Endodermal cell (in vitro differentiated cells): Measurements from ENCODE around the gene ACTC1. TPM values are rescaled to one million over a fixed set of nuclear protein-coding genes. Genes with fewer than 3 reads are reported as not detected.
"Not testable (repeated sequence)": the region's sequence is repeated elsewhere in the genome, so short reads cannot be mapped to it uniquely, and the experiment has no call there.

Experiments
- DNase-seq: peaks from one replicate; pipeline ENCODE4 v3.0.0-alpha.2; 2017
- H3K27ac ChIP-seq: 2 replicates; pipeline ENCODE4 v1.5.1; 2013; ENCODE audit warnings: mild to moderate bottlenecking, low read depth, low read length, moderate library complexity
- H3K27me3 ChIP-seq: 2 replicates; pipeline ENCODE4 v1.6.1; 2013; ENCODE audit warnings: mild to moderate bottlenecking, low read length, moderate library complexity; ENCODE audit not compliant: insufficient read depth, control insufficient read depth, poor library complexity, severe bottlenecking
- H3K36me3 ChIP-seq: 2 replicates; pipeline ENCODE4 v1.7.0; 2013; ENCODE audit warnings: mild to moderate bottlenecking, low read length, moderate library complexity; ENCODE audit not compliant: control insufficient read depth, insufficient read depth
- H3K4me1 ChIP-seq: one replicate; pipeline ENCODE4 v1.7.0; 2013; ENCODE audit warnings: low read length; ENCODE audit not compliant: control insufficient read depth, insufficient read depth
- H3K4me3 ChIP-seq: 2 replicates; pipeline ENCODE4 v1.5.1; 2013; ENCODE audit warnings: mild to moderate bottlenecking, low read length, moderate library complexity
- H3K9ac ChIP-seq: 2 replicates; pipeline ENCODE4 v1.6.1; 2013; ENCODE audit warnings: mild to moderate bottlenecking, low read length, moderate library complexity; ENCODE audit not compliant: poor library complexity, severe bottlenecking; ENCODE audit errors: extremely low read depth
- H3K9me3 ChIP-seq: 2 replicates; pipeline ENCODE4 v1.6.1; 2013; ENCODE audit warnings: mild to moderate bottlenecking, low read length, moderate library complexity; ENCODE audit not compliant: control insufficient read depth
- H3K27ac Mint-ChIP-seq: 2 replicates; pipeline ENCODE4 v1.8.0; 2020; ENCODE audit warnings: mixed read lengths
- H3K27me3 Mint-ChIP-seq: 2 replicates; pipeline ENCODE4 v1.8.0; 2021; ENCODE audit warnings: mild to moderate bottlenecking, mixed read lengths; ENCODE audit not compliant: insufficient read depth
- H3K36me3 Mint-ChIP-seq: 2 replicates; pipeline ENCODE4 v1.8.0; 2020; ENCODE audit warnings: low read depth, mixed read lengths
- H3K4me1 Mint-ChIP-seq: 2 replicates; pipeline ENCODE4 v1.8.0; 2020; ENCODE audit warnings: mixed read lengths
- H3K4me3 Mint-ChIP-seq: 2 replicates; pipeline ENCODE4 v1.8.0; 2020; ENCODE audit warnings: mild to moderate bottlenecking, moderate library complexity, mixed read lengths
- H3K9me3 Mint-ChIP-seq: 2 replicates; pipeline ENCODE4 v1.8.0; 2020; ENCODE audit warnings: mild to moderate bottlenecking, mixed read lengths
- WGBS, 2 experiments: methylation state at CpG; one replicate each; pipeline versions ENCODE4 v1.1.5 to v1.1.7; 2013; ENCODE audit warnings: missing lambda C conversion rate in 2 of 2, mixed read lengths in 1 of 2; ENCODE audit not compliant: insufficient coverage in 1 of 2, insufficient read length in 1 of 2; 5-methylcytosine and 5-hydroxymethylcytosine counted together
- total RNA-seq, 2 donors: library from RNA; stranded (reverse); fragmentation: NEBNext Ultra II Directional in 1 of 2; extraction: Animal tissue kit (Norgen Biotek cat#: 25700) in 1 of 2; gene quantifications; 2 replicates in 1 of 2; 3 replicates in 1 of 2; pipeline ENCODE4 v1.2.1, GENCODE V29; 2021
- TF ChIP-seq, protein P1 (sequence below): fragments of 200-600 bp; sonication (generic); conservative IDR thresholded peaks from 2 replicates; pipeline ENCODE4 v1.5.0; 2021; ENCODE audit warnings: antibody characterized with exemption, mild to moderate bottlenecking

ACTC1 gene
- total RNA-seq, 2 donors from 2014 or later = 42.5 to 58.2 TPM

DNA sequence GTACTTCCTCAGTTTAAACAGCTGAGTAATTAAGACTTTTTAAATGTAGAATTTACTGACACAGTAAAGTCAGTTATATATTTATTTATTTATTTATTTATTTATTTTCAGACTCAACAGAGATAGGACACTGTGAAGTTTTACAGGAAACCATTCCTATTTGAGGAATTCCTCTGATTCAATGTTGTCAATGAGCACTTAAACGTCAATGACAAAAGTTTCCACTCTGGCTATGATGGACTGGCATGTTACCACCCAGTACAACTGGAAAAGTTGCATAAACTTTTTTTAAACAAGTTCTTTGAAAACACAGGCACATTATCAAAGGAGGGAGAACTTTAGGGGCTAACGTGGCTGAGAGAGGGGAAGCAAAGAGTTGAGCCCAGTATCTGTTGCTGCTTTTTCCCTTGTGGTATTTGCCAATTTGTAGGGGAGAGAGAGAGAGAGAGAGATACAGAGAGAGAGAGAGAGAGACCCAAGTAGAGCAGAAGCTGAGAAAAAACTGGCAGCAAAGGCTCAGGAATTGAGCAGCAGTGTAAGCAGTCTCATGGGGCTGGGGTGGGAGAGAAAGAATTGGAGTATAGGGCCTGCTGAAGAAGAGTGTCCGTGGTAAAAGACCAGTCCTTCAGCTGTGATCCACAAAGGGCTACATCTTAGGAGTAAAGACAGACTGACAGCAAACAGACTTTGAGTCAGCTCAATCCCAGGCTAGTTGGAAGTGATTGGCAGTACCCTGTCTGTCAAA is 18.3 kb upstream of the ACTC1 start:
- Histone ChIP-seq H3K9ac (no peak overlapping the region), H3K4me3 (no peak overlapping the region), H3K27me3 (no peaks in the 10 kb centered on the region), H3K36me3 (no peaks in the 10 kb centered on the region), H3K27ac (no peak overlapping the region), H3K4me1 (no peaks in the 10 kb centered on the region), H3K9me3 (no peaks in the 10 kb centered on the region)
- Mint-ChIP-seq H3K27ac (no peak overlapping the region), H3K36me3 (no peaks in the 10 kb centered on the region), H3K4me1 (peaks cover 12% of the 10 kb centered on the region), H3K4me3 (no peak overlapping the region), H3K9me3 (no peaks in the 10 kb centered on the region), H3K27me3 (no peaks in the 10 kb centered on the region)
- 81 to 83% methylated on average over 2 to 3 of the region's 3 CpGs for WGBS, 2 experiments
- DNase-seq = no peak
- TF ChIP-seq, protein P1, sequence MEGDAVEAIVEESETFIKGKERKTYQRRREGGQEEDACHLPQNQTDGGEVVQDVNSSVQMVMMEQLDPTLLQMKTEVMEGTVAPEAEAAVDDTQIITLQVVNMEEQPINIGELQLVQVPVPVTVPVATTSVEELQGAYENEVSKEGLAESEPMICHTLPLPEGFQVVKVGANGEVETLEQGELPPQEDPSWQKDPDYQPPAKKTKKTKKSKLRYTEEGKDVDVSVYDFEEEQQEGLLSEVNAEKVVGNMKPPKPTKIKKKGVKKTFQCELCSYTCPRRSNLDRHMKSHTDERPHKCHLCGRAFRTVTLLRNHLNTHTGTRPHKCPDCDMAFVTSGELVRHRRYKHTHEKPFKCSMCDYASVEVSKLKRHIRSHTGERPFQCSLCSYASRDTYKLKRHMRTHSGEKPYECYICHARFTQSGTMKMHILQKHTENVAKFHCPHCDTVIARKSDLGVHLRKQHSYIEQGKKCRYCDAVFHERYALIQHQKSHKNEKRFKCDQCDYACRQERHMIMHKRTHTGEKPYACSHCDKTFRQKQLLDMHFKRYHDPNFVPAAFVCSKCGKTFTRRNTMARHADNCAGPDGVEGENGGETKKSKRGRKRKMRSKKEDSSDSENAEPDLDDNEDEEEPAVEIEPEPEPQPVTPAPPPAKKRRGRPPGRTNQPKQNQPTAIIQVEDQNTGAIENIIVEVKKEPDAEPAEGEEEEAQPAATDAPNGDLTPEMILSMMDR = no peak

DNA sequence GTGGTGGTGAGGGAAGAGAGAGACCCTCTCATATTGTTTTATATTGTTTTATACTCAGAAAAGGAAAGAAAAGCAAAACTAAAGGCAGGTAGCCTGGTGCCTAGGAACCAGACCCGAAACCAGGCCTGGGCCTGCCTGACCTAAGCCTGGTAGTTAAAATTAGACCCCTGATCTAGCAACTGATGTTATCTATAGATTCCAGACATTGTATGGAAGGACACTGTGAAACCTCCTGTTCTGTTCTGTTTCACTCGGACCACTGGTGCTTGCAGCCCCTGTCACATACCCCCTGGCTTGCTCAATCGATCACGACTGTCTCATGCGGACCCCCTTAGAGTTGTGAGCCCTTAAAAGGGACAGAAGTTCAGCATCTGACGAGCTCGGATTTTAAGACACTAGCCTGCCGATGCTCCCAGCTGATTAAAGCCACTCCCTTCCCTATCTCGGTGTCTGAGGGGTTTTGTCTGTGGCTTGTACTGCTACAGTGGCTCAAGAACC is 17.6 kb upstream of the ACTC1 start:
- H3K36me3 Mint-ChIP-seq, H3K9ac ChIP-seq, H3K9me3 ChIP-seq, H3K27me3 Mint-ChIP-seq, H3K4me3 Mint-ChIP-seq, H3K4me1 ChIP-seq, DNase-seq, H3K4me3 ChIP-seq, H3K27ac ChIP-seq, H3K27me3 ChIP-seq, H3K9me3 Mint-ChIP-seq, H3K27ac Mint-ChIP-seq, H3K36me3 ChIP-seq: not testable (repeated sequence)
- peaks cover 12% of the 10 kb centered on the region for H3K4me1 Mint-ChIP-seq
- 75 to 84% methylated on average over 1 to 9 of the region's 9 CpGs for WGBS, 2 experiments

DNA sequence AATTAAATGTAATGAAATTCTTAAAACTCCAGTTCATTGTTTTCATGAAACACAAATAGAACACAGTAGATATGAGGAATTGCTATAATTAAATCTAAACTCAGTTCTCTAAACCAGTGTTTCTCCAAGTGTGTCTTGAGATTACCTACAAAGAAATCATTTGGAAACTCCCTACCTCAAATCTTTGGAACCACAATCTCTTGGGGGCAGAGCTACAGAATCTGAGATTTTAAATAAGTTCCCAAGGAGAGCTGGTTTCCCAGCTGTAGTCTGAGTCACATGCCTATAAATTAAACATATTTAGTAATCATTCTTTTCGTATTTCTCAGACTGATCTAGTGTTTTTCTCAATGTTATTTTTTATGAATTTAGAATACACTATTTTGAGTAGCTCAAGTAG is 17.0 kb upstream of the ACTC1 start:
- Mint-ChIP-seq H3K27ac (no peak overlapping the region), H3K36me3 (no peaks in the 10 kb centered on the region), H3K4me1 (peaks cover 12% of the 10 kb centered on the region), H3K9me3 (peaks cover 5% of the 10 kb centered on the region), H3K27me3 (no peaks in the 10 kb centered on the region), H3K4me3 (no peak overlapping the region)
- Histone ChIP-seq H3K4me1 (no peaks in the 10 kb centered on the region), H3K27ac (no peak overlapping the region), H3K27me3 (no peaks in the 10 kb centered on the region), H3K36me3 (no peaks in the 10 kb centered on the region), H3K9ac (no peak overlapping the region), H3K4me3 (no peak overlapping the region), H3K9me3 (peaks cover 3% of the 10 kb centered on the region)
- no CpG with 5 or more reads among the region's 1 CpG for WGBS, 2 experiments
- TF ChIP-seq, protein P1 = no peak
- no peak for DNase-seq
